ENCODE results near the gene FGD4. TPM values are rescaled to one million over a fixed set of nuclear protein-coding genes. Genes with fewer than 3 reads are reported as not detected.

Gene FGD4
- total RNA-seq, 1 experiment from 2014 or later, result 5.2 TPM

DNA sequence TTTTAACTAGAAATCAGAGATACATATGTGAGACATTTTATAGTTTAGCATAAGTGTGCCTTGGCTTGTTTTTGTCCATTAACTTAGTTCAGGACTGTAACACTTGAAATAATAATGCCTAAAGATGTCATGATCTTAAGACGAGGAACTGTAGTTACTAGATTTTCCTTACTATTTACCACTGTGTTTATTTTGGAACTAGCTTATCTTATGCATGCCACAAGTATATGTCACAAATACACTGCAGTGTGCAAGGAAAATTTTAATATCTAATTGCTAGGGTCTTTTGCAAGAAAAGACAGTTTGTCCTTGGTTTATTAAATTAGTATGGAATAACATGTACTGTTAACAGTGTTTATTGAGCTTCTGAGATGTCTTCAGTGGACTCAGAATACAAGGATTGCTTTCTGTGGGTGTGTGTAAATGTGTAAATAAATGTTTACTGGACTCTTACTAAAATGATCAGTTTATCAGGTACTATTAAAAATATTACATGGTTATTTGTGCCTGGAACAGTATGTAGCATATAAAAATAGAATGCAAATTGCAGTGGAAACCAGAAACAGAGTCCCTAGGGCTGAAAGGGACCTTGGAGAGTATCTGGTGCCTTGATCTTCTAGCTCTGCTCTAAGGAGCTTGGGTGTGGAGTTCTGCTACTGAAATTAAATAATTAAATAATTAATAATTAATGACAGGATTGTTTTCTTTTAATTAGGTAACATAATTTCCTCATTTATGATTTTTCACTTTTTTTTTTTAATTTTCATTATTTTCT, 58.1 kb downstream of the FGD4 start:
- no peak for DNase-seq (ENCODE audit: low read depth)

DNA sequence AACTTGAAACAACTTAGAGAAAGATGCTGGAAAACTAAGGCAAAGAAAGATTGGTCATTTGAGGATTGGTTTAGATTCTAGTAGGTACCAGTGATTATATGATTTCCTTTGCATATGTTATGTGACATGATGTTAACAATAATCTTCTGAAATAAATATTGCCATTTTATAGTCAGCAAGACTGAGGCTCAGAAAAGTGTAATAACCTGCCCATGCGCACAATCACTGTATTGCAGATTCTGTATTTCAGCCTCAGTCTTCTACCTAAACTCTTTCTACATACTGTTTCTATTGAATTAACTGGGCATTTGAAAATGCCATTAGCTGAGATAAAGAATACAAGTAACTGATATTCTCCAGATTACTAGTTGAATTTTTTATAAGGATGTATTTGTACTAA, 61.3 kb downstream of the FGD4 start:
- no peak for DNase-seq (ENCODE audit: low read depth)

DNA sequence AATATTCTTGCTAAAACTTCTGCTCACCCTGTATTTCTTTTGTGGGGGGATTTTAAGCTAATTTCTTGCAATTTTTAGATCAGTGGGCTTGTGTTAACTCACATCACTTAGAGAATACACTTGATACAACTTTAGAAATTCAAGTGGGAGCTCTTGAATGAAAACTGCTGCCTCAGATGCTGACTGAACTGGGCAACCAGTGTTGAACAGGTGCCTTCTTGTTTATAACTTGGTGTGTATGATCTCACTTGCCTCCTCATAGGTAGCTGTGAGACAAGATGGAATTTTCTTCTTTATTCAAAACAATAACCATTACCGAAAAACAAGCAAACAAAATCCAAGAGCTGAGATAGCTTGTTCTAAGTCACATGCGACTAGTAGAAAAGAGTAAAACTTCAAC, 63.5 kb downstream of the FGD4 start:
- no peak for DNase-seq (ENCODE audit: low read depth)

DNA sequence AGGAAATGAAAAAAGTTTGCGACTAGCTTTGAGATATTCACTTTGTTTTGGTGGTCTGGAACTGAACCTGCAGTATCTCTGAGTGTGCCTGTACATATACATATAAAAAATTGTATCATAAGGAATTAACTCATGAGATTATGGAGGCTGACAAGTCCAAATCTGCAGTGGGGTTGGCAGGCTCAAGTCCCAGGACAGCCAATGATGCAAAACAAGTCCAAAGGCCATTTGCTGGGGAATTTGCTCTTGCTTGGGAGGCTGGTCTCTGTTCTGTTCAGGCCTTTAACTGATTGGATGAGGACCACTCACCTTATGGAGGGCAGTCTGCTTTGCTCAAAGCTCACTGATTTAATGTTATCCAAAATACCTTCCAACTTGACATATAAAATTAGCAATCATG, 66.8 kb downstream of the FGD4 start:
- DNase-seq (ENCODE audit: low read depth), result no peak

DNA sequence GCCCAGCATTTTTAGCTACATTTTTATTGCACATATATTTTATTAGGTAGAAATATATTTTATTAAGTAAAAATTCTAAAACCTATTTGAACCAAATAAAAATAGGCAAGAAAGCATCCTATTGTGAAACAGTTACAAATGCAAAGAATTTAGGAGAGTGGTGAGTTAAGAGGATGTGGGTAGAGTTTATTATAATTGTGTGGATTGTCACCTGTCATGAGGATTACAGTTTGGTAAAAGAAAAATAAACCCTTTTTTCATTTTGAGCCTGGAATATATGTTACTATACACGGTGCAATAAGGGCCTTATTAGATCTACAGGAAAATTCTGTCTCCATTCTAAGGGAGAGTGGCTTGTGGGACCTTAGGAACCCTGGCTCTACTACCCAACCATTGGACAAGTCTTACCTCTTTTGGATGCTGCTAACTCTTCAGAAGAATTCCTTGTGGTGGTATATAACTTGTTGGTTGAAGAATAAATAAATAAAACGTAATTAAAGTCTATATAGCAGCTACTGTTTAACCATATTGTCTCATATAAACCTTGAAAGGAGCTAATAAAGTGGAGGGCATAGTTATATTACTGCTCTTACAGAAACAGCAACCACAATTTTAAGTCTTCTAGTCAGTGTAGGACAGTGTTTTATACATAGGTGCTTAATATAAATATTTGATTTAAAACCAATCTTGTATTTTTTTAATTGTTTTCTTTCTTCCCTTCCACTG, 67.8 kb downstream of the FGD4 start:
- no peak for DNase-seq (ENCODE audit: low read depth)

DNA sequence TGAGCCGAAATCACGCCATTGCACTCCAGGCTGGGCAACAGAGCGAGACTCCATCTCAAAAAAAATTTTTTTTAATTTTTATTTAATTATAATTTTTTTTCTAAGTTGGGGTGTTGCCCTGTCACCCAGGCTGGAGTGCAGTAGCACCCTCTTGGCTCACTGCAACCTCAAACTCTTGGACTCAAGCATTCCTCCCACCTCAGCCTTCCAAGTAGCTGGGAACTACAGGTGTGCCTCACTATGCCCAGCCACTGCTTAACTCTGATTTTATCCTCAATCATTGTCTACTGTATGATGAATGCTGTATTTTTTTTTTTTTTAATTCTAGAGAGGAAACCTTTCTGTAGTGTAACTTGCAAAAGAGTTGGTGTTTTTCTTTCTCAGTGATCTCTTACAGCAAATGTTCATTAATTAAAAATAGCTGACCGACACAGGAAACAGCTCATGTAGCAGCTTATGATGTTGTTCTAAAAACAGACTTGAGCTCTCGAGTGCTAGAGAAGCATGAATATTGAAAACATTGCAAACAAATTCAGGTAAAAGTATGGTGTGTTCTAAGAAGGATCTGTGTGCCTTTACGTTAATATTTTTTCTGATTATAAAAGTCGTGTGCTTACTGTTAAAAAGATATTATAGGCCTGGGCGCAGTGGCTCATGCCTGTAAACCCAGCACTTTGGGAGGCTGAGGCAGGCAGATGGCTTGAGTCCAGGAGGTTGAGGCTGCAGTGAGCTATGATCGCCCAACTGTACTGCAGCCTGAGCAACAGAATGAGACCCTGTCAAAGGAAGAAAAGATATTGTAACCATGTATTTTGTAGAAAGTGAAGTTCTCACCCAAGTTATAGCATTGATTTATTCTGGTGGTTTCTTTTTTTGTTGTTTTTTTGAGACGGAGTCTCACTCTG, 68.9 kb downstream of the FGD4 start:
- DNase-seq (ENCODE audit: low read depth), result no peak

DNA sequence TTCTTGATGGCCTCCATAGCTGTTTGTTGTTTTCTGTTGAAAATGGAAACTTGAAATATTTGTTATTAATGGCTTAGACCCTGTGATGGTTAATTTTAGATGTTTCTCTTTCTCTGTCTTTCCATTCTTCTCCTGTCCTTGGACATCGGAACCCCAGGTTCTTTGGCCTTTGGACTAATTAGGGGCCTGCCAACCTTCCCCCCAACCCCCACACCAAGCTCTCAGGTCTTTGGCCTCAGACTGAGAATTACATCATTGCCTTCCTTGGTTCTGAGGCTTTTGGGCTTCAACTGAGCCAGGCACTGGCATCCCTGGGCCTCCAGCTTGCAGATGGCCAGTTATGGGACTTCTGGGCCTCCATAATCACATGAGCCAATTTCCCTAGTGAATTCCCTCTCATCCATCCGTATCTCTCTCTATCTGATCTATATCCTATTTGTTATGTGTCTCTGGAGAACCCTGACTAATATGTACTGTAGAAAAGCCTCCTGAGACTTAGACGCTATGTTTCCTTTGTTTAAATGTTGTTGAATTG, 71.6 kb downstream of the FGD4 start:
- DNase-seq (ENCODE audit: low read depth), result no peak

DNA sequence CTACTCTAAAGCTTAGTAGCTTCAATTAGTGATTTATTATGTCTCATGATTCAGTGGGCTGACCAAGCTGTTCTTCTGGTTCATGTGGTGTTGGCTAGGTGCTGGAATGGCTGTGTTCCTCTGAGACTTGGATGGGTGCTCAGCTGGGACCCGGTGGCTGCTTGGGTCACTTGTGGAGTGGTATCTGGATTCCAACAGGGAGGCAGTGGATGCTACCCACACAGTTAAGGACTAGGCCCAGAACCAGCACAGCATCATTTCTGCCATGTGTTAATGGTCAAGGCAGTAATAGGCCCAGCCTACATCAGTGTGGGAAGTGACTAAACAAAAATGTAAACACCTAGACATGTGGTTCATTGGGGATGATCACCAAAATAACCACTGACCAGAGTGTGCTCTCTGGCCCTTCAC, 72.2 kb downstream of the FGD4 start:
- DNase-seq (ENCODE audit: low read depth), result no peak

DNA sequence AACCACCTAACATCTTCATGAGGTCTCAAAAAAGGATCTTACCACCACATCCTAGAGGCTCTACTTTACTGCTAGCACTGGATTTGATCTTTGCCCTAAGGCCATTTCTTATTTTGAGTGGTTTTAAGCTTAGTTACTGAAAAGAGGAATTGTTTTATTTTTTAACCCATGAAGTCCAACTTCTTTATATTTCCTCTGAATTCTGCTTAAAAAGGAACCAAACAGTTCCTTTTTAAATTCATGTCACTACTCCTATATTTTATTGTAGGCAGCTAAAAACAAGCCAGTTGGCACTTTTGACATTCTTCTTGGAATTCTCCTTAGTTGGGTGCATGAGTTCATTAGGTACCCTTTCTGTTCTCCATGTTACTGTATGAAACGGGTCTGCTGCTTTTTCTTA, 76.4 kb downstream of the FGD4 start:
- DNase-seq (ENCODE audit: low read depth), result no peak

DNA sequence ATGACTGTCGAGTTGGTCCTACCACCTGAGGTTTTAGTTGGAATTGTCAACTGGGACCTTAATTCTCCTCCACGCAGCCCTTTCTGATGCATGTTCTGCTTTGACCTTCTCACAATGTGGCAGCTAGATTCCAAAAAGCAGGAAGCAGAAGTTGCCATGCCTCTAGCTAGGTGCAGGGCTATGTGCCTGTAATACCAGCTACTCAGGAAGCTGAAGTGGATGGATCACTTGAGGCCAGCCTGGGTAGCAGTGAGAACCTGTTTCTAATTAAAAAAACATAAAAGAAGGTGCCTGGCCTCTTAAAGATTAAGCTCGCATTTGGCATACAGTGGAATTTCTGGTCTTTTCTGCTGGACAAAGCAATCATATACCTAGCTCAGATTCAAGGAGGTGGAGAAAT, 77.1 kb downstream of the FGD4 start:
- DNase-seq (ENCODE audit: low read depth), result no peak

DNA sequence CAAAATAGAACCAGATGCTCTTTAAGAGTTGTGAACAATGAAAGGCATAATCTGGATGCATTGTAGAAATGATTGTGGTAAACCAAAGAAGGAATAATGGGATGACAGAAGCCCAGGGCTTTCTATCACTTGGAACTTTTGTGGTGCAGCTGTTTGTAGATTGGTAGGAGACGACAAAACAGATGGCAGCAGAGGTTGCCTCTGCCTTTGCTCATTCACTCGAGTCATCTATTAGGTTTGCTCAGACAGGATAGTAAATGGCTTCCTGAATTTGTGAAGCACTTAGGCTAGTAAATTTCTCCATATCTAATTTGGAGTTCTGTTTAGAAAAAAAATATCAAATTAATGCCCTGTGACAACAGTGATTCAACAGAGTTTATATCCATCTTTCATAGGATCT, 78.4 kb downstream of the FGD4 start:
- DNase-seq (ENCODE audit: low read depth), result no peak

DNA sequence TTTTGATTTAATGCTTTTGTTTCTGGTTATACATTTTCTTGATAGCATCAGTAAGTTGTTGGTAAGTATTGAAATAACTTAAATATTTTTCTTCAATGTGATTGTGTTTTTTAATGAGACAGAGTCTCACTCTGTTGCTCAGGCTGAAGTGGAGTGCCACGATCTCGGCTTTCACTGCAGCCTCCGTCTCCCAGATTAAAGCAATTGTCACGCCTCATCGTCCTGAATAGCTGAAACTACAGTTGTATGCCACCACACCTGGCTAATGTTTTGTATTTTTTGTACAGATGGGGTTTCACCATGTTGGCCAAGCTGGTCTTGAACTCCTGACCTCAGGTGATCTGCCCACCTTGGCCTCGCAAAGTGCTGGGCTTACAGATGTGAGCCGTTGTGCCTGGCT, 78.8 kb downstream of the FGD4 start:
- DNase-seq (ENCODE audit: low read depth), result no peak

DNA sequence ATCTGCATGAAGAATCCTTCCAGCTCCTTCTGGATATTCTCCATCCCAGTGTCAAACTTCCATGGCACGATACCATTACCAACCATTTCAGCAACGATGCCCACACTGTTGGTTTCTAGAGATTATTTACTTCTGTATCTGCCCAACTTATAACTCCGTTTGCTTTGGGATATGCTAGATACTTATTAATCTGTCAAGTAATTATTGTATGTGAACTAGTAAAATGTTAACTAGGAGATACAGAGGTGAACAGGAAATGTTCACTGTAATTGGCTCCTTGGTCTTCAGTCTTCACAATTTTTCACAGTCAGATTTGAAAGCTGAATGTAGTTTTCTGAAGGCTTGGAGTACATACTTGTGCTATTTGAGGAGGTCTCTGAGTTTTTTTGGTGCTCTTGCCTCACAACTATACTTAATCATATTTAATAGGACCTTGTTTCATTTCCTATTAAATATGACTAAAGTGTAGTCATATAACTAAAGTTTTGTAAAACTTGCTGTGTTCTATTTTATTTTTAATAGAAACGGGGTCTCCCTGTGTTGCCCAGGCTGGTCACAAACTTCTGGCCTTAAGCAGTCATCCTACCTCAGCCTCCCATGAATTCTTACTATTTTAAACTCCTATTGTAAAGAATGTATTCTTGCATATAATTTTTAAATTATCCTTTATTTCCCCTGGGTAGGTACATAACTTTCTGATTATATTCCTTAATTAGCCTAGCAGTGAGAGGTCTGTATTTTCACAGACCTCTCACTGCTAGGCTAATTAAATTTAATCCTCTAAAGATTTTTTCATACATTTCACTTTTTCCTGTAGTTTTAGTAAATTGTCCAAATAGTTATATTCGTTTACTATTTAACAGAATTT, 79.7 kb downstream of the FGD4 start:
- no peak for DNase-seq (ENCODE audit: low read depth)

DNA sequence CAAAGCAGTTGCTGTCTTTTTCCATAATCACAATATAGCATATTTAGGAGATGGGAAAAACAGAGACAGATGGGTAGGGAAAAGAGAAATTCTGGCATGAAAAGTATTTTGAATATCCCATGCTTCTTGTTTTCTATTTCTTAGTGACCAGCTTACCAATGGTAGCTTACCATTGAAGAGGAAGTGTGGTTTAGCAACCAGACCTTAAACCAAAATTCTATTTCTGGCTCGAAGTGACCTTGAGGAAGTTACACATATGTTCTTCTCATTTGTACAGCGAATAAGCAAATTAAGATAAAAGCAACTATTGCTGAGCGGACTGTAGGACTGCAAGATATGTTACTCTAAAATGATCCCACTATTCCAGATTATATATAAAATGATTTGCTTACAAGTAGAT, 82.9 kb downstream of the FGD4 start:
- DNase-seq (ENCODE audit: low read depth), result no peak

DNA sequence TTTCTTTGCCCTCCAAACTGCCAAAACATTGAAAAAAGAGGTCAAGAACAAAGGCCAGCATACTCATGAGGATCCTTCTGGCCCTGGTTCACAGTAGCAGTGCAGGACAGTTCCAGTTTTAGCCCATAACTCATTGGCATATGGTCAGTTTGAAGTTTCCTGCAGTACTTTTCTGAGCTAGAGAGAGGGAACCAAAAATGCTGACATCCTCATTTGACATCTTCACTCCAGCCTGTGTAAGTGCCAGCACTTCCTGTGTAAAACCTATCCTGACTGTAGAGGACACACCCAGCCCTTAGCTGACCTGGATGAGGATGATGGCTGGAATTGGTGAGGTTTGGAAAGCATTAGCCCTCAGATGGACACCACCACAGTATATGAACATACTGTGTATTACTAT, 84.1 kb downstream of the FGD4 start:
- DNase-seq (ENCODE audit: low read depth), result no peak

DNA sequence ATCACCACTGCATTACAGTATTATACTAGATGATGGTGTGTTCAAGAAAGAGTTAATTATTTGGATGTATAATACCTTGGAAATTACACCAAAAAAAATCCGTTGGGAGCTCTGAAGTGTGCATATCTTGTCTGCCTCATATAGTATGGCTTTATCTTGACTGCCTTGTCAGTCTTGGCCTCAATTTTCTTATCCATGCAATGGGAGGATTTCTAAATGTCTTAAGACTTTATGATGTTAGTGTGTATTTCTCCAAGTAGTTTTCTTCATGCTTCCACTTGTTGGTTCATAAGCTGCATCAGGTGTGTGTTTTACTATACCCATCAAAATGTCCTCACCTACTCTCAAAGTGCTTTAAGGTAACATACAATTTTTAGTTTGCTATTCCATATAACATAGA, 84.6 kb downstream of the FGD4 start:
- no peak for DNase-seq (ENCODE audit: low read depth)

DNA sequence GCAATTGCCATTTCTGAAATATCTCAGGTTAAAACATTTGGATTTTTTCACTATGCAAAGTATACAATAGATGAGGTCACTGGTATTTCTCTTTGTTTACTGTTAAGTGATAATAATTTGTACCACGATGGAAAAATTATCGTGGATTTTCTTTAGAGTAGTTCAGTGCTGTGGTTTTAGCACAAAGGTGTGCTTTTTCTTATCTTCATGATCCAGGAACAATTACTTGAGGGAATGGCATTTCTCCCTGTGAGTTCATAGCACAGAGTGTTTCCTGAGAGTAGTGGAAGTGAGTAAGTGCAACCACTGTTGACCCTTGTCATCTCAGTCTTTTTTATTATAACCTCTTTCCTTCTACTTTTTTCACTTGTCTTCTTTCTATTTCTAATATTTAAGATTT, 86.8 kb downstream of the FGD4 start:
- peak; percentile 7 for DNase-seq (ENCODE audit: low read depth)

DNA sequence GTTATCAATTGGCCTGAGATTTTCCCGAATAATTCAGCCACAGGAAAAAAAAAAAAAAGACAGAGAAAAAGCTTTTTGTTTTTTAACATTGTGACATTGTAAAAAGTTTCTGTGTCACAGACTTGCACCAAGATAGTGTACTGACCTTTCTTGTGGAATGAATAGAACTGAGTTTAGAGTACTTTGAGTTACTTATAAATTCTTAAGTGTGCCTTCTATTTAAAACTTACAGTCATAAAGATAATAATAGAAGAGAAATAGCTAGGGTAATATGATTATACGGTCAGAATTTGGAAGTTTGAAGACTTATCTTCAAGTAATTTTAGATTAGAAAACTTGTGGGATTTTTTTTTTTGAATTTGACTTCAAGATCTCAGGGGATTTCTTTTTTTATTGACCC, 88.8 kb downstream of the FGD4 start:
- DNase-seq (ENCODE audit: low read depth), result no peak

DNA sequence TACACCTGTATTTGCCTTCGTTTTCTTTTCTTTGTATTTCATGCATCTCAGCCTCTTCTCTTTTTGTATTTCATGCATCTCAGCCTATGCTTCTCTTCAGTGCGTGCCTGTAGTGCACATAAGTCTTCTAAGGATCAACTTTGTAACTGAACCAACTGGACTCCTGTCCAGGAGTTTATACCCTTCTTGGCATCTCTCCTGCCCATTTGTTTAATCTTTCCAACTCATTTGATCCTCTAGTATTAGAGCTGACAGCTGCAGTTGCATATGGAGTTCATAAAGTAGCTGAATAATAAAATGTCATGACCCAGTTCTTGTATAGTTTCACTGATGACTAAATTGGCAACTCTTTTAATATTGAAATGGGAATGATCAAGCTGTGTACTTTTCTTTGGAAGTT, 89.7 kb downstream of the FGD4 start:
- DNase-seq (ENCODE audit: low read depth), result no peak

DNA sequence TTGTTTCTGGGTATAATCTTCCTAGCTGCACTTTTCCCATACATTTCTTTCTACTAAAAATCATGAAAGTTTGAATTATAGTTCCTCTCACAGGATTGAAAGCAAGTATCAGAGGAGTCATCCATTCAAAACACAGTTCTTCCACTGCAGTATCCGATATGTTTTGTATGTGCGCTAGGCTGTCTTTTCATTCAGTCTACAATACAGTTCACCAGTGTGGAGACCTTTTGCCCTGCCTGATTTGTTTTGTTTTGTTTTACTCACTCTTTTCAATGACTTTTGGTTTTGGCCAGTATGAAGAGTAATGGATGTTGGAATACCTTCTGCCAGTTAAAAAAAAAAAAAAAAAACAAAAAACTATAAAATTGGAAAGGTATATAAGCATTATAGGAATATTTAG, 91.4 kb downstream of the FGD4 start:
- DNase-seq (ENCODE audit: low read depth), result no peak

DNA sequence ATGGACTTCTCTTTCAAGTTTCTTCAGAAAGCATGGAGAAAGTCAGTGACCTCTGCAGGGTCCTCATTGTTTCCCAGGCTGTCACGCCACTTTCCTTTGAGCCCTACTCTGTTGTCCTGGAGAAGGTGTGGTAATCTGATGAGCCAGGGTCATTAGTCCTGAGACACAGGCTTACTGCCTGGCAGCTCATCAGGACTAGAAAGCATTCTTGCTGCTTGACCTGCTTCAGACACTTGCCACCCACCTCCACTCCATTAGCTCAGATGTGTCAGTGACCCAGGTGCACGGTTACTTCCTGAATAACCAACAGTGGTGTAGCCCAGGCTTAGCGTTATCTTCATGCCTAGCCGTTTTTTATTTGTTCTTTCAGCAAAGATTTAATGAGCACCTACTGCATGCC, 93.9 kb downstream of the FGD4 start:
- no peak for DNase-seq (ENCODE audit: low read depth)
